22Rv1 (cell line): Measurements from ENCODE around the gene WNT4.

ENCODE experiments used
- CTCF ChIP-seq: fragments of 450-650 bp; IDR thresholded peaks from 2 replicates; pipeline ENCODE4 v1.5.1; 2017; ENCODE audit warnings: mild to moderate bottlenecking
- ZFX ChIP-seq: fragments of 450-650 bp; IDR thresholded peaks from 2 replicates; pipeline ENCODE4 v1.6.1; 2017; ENCODE audit warnings: antibody characterized with exemption, borderline replicate concordance

GRCh38 chr1:22166439-22166838 lies 23.5 kb upstream of the WNT4 start:
- TF ChIP-seq CTCF (no peak), ZFX (no peak)
